Activated CD8-positive, alpha-beta memory T cell treated with anti-CD3 and anti-CD28 coated beads for 24 hours (primary cell): ENCODE data around the gene RASIP1.
"Not testable (repeated sequence)": the region's sequence is repeated elsewhere in the genome, so short reads cannot be mapped to it uniquely, and the experiment has no call there.

Experiments used
- DNase-seq: peaks from one replicate; pipeline ENCODE4 v3.0.0-alpha.2; 2020

The RASIP1 gene

GRCh38 chr19:48703316-48703715, 37.1 kb downstream of the RASIP1 start:
- DNase-seq = no peak

- no peak for DNase-seq
Observed at GRCh38 chr19:48702701-48703100, 37.7 kb downstream of the RASIP1 start.

DNA sequence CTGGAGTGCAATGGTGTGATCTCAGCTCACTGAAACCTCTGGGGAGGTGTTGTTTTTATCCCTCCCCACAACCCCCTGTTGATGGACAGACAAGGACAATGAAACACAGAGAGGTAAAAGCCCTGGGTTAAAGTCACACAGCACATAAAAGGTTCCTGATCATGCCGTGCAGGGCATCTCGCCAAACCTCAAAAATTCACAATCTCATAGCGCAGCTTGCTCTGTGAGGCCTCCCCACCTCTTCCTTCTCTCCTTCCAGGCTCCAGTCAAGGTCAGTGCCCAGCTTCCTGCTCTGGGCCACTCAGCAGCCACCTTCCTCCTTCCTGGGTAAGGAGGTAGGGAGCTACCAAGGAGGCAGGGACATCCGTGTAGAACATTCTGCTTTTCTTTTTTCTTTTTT, 42.4 kb downstream of the RASIP1 start:
- DNase-seq = no peak

DNA sequence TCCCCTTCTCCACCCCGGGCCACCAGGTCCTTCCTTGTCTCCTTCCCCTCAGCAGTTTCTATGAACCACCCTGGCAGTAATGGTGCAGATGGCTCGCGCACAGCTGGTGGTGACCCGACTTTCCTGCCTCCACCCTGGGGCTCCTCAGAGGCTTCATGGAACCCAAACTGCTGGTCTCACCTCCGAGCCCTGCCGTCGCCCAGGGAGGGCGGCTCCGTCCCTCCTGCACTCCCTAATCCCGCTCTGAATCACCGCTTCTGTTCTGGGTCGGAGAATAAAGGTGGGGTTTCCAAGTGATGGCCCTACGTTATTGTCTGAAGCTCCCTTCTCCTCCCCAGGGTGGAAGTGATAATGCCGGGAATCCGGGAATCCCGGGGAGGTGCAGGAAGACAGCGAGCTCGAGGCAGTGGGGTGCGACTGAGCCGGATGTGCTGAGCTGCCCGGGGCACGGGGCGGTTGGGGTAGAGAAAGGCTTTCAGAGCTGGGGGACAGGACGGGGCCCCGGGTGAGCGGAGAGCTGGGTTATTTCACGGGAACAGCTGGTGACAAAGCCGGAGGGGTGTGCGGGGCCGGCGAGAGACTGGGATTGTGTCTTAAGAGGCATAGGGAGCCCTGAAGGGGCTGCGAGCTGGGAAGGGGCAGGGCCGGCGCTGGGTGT, 43.9 kb downstream of the RASIP1 start:
- peak; percentile 63 for DNase-seq

DNA sequence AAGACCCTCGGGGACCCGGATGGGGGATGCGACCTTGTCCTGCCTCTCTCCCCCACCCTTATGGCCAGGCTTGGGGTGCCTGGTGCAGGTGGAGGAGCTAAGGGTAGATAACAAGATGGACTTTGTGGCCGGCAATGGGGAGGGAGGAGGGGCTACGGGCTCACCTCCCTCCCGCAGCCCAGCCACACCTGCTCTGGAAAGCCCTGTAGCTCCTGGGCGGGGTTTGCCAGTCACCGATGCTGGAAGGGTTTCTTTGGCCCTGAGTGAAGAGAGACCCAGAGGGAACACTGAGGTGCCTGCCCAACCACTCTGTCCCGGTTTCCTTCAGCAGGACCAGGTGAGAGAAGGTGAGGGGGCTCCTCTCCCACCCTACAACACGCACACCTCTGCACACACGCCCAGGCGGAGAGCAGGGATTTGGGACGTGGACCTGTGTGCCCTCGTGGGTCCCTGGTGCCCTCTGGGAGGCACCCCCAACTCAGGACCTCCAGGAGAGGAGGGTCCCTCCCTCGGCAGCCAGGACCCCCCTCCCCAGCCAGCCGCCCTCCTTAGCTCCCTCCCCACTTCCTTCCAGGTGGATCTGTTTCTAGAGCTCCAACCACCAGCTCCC, 44.6 kb downstream of the RASIP1 start, which contains the start of gene FUT2:
Gene FUT2 (plus strand): TSS at position 229 of the 610 bp plus-strand sequence. CDS start 6,986 bp downstream, outside the sequence.
- no peak for DNase-seq

GRCh38 chr19:48693629-48694028, 46.8 kb downstream of the RASIP1 start:
- not testable (repeated sequence) for DNase-seq

GRCh38 chr19:48689449-48689848, 51.0 kb downstream of the RASIP1 start:
- DNase-seq = no peak

DNA sequence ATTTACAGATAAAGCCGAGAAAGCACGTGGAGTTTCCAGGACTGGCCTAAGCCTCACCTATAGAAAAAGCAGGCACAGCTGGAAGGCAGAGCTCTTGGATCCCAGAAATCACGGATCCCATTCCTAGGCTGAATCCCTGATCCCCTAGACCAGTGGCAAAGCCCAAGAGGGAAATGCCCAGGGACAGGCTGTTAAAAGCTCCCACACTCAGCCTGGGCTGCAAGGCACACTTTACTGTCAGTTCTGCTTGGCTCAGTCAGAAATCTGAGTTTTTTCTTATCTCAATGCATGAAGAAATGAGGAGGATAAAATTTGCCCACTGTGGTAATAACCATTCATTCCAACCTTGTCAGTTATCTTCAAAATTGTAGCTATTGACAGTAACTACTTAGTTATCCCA, 52.6 kb downstream of the RASIP1 start:
- DNase-seq = no peak

- DNase-seq = not testable (repeated sequence)
Observed at GRCh38 chr19:48686637-48687036, 53.8 kb downstream of the RASIP1 start.

DNA sequence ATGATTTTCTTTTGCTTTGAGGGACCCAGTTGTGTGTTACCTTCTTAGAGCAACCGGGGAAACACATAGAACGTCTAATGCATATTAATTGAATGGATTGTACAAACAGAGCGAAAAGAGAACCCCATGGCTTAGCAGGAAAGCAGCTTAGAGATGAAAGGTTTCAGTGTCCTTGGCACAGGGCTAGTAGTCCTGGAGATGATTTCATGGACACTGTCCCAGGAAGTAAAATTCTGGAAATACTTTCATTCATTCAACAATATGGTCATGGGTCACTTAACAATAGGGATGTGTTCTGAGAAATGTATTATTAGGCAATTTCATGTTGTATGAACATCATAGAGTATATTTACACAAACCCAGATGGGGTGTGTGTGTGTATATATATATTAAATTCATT, 54.3 kb downstream of the RASIP1 start:
- DNase-seq = no peak

DNA sequence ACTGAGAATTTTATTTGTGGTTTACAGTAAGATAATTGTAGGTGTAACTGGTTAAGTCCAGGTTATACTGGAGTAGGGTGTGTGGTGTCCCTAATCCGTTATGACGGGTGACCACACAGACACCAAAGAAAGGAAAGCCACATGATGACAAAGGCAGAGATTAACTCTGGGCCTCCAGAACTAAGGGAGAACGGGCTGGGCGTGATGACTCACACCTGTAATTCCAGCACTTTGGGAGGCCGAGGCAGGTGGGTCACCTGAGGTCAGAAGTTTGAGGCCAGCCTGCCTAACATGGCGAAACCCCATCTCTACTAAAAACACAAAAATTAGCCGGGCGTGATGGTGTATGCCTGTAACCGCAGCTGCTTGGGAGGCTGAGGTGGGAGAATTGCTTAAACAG, 54.8 kb downstream of the RASIP1 start:
- no peak for DNase-seq

DNA sequence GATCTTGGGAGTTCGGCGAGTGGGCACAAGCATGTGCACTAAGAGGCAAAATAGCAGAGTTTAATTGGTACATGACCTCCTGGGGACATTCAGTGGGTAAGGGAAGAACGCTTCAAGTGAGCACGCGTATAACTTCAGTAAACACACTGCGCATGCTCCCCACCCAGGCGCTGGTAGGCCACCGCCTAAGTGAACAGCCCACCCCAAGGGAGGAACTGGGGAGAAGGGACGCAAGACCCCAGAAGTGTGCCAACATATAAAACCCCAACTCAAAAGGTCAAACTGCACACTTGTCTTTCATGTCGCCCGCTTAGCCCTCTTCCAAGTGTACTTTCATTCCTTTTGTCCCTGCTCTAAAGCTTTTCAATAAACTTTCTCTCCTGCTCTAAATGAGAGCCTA, 57.1 kb downstream of the RASIP1 start:
- peak; percentile 62 for DNase-seq

DNA sequence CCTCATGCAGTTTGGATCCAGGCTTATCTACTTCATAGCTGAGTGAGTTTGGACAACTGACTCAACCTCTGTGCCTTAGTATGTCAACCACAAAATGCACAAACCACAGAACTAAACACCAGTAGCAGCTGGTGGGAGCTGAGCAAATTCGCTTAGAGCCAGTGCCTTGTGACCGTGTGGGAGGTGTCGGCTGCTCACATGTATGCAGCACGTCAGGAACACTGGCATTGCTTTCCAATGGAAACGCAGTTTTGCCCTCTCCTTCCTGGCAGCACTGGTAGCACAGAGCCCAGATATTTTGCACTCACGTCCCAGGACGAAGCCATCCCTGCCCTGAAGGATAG, 59.3 kb downstream of the RASIP1 start:
- no peak for DNase-seq

- DNase-seq = no peak
Observed at GRCh38 chr19:48680436-48681126, 59.8 kb downstream of the RASIP1 start.

DNA sequence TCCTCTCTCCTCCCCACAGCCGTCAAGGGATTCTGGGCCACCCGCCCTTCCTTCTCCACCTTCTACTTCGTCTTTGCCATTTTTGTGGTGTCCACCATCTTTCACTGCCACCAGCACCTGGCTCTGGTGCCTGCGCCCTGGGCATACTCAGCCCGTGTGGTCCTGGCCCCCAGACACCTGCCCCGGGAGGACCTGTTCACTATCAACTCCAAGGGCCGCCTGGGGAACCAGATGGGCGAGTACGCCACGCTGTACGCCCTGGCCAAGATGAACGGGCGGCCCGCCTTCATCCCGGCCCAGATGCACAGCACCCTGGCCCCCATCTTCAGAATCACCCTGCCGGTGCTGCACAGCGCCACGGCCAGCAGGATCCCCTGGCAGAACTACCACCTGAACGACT, 60.4 kb downstream of the RASIP1 start:
- DNase-seq = not testable (repeated sequence)

- no peak for DNase-seq
Observed at GRCh38 chr19:48678201-48678600, 62.2 kb downstream of the RASIP1 start.

DNA sequence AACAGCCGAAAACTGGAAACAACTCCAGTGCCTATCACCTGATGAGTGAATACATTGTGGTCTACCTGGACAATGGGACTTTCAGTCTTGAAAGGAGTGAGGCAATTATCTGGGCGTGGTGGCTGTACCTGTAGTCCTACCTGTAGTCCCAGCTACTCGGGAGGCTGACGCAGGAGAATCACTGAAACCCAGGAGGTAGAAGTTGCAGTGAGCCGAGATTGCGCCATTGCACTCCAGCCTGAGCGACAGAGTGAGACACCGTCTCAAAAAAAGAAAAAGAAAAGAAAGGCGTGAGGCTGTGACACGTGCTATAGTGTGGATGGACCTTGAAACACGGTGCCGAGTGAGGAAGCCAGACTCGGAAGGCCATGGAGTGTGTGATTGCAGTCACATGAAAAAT, 63.5 kb downstream of the RASIP1 start:
- no peak for DNase-seq

DNA sequence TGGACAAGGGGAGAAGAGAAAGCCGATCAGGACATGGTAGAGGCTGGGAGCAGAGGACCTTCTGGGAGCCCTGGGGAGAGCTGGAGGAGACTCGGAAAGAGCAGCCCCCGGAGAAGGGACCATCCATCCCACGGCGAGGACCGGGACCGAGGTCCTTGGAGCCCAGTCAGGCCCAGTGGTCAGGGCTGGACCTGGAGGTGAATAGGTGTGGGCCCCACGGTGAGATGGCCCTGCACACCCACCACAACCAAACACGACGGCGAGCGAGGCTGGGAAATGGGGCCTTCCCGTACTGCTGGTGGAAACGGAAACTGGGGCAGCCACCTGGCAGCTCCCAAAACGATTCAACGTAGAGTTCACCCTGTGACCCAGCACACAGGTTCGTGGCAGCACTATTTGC, 63.9 kb downstream of the RASIP1 start:
- DNase-seq = no peak

DNA sequence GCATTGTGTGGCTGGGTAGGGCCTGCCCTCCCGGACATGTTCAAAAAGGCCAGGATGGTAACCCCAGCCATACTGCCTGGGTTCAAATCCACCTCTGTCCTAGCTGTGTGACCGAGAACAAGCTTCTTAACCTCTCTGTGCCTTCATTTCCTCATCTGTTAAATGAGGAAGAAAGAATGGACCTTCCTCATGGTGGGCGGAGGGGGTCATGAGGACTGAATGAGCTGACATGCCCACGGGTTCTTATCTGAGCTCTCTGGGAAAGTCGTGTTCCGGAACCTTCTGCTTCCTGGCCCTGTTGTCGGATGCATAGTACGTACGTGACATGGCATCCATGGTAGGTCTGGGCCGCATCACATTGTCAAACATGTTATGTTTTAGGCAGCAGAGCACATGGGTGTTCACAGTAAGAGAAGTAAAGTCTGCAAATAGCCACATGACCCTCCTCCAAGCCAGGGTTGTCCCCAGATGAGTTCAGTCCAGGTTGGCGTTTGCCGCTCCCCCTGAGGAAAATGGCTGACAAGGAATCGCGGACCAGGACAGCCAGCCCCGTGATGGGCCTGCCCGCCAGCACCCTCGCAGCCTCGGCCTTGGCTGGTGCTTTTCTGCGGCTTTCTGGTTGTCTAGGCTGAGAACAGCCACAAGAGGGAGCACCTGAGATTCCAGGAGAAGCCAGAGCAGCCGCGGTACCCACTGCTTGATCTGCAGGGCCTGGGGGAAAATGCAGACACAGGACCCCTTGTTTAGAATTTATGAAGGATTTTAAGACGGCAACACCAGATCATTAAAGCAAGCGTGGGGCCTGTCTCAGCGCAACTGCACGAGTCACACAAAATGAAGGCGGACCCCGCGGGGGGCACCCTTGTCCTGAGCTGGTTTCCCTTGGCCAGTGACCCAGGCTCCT, 65.2 kb downstream of the RASIP1 start:
- peak; percentile 87 for DNase-seq

- no peak for DNase-seq
Observed at GRCh38 chr19:48674216-48674809, 66.1 kb downstream of the RASIP1 start.

GRCh38 chr19:48673436-48674100, 66.8 kb downstream of the RASIP1 start:
- no peak for DNase-seq

GRCh38 chr19:48672994-48673393, 67.4 kb downstream of the RASIP1 start, which contains the start of gene NTN5:
Gene NTN5, minus strand, starts transcription at chr19:48673017. Its CDS starts 2,031 bp downstream, at chr19:48670986.
- DNase-seq = no peak
